Mucosa of descending colon (tissue), 3 donors: Measurements from ENCODE around the gene PDGFRB. TPM values are rescaled to one million over a fixed set of nuclear protein-coding genes. Genes with fewer than 3 reads are reported as not detected.

Experiments
- ATAC-seq: fragments of 200-7000 bp; cut with Tn5 transposase; one replicate; pipeline ENCODE4 v1.9.1; 2020; ENCODE audit warnings: mild to moderate bottlenecking, moderate library complexity
- DNase-seq, 3 donors: peaks; one replicate each; pipeline ENCODE4 v3.0.0-alpha.2; 2020
- H3K36me3 ChIP-seq: fragments of 200-600 bp; one replicate; pipeline ENCODE4 v1.8.0; 2021; ENCODE audit warnings: low read depth, mild to moderate bottlenecking
- H3K4me1 ChIP-seq: fragments of 200-600 bp; one replicate; pipeline ENCODE4 v1.8.0; 2021; ENCODE audit warnings: low read depth, mild to moderate bottlenecking
- H3K4me3 ChIP-seq: fragments of 200-600 bp; one replicate; pipeline ENCODE4 v1.8.0; 2021; ENCODE audit warnings: mild to moderate bottlenecking
- H3K9me3 ChIP-seq: fragments of 200-600 bp; one replicate; pipeline ENCODE4 v1.8.0; 2021; ENCODE audit warnings: mild to moderate bottlenecking
- intact Hi-C, 2 donors: fragments of 100-400 bp; cut with DNase I in 1 of 2; cut with micrococcal nuclease in 1 of 2; formaldehyde crosslinking; loops; one replicate each; pipeline versions ENCODE4 v1.11.0 to v1.11.1; 2022; cut with DNase I, micrococcal nuclease
- total RNA-seq, 3 donors: library from RNA; stranded (reverse); fragmentation: NEBNext Ultra II Directional in 2 of 3; extraction: Animal tissue kit (Norgen Biotek cat#: 25700) in 2 of 3; gene quantifications; one replicate each; pipeline versions ENCODE4 v1.2.1 to v1.2.4, GENCODE V29; 2021 to 2023
- TF ChIP-seq, protein P1 (sequence below): fragments of 200-600 bp; IDR thresholded peaks from one replicate; pipeline ENCODE4 v1.8.0; 2022; ENCODE audit warnings: antibody characterized with exemption, mild to moderate bottlenecking
- donor health status: DM: no; HTN: no; CAD: no; lungs with moderate emphysema.
- donor health status: DM: no; HTN: no; CAD: no.
- donor health status: DM: no; HTN: yes; CAD: no.

Gene PDGFRB
- total RNA-seq, 3 donors from 2014 or later, result 13.9 to 61.5 (median 27.1) TPM

DNA sequence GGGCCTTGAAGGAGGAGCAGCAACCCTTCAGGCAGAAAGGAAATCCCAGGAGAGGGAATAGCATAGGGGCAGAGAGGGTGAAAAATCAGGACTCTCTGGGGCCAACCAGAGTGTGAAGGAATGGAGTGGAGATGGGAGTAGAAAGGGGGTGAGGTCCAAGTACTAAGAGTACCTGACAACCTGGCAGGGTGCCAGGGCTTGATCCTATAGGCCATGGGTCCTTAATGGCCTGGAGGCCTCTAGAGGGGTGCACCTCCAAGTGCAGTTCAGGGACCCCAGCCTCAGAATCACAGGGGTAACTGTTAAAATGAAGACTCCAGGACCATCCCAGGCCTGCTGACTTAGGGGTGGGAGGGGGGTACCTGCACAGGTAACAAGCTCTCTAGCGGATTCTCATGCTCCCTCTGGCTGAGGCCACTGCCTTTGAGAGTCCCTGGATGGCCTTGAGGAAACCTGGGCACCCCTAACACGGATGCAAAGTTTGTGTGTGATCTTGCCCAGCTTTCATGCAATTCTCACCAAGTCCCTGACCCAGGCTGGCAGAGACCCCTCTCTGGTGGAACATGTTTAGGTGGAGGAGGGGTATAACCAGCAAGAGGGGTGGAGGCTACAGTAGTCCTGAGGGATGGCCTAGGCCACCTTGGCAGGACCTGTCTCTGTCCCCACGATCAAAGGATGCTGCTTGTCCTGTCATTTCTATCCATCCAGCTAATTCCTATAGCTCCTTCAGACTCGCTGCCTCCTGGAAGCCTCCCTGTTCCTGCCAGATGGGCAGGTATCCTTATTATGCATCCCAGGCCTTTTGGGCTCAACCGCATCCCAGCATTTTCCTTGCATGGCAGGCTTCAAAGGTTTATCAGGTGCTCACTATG, 51.7 kb downstream of the PDGFRB start:
- Histone ChIP-seq H3K36me3 (no peaks in the 10 kb centered on the region), H3K4me1 (peaks cover 13% of the 10 kb centered on the region), H3K4me3 (no peak overlapping the region), H3K9me3 (no peaks in the 10 kb centered on the region)
- DNase-seq, result no peak
- TF ChIP-seq, protein P1, sequence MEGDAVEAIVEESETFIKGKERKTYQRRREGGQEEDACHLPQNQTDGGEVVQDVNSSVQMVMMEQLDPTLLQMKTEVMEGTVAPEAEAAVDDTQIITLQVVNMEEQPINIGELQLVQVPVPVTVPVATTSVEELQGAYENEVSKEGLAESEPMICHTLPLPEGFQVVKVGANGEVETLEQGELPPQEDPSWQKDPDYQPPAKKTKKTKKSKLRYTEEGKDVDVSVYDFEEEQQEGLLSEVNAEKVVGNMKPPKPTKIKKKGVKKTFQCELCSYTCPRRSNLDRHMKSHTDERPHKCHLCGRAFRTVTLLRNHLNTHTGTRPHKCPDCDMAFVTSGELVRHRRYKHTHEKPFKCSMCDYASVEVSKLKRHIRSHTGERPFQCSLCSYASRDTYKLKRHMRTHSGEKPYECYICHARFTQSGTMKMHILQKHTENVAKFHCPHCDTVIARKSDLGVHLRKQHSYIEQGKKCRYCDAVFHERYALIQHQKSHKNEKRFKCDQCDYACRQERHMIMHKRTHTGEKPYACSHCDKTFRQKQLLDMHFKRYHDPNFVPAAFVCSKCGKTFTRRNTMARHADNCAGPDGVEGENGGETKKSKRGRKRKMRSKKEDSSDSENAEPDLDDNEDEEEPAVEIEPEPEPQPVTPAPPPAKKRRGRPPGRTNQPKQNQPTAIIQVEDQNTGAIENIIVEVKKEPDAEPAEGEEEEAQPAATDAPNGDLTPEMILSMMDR, result no peak
- ATAC-seq, result no peak
- intact Hi-C loops, result no loop called here

DNA sequence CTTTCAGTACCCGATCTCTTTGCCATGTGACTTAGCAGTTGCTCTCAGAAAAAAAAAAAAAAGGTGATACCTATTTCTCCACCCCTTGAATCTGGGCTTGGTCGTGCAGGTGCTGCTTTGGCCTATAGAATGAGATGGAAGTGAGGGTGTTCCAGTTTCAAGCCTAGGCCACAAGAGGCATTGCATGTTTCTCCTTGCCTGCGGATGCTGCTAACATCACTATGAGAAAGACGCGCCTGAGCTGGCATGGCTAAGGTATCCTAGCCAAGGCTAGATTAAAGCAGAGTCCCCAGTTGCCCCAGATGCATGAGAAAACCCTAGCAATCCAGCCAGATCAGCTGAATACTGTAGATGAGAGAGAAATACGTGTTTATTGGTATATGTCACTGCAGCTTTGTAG, 54.6 kb downstream of the PDGFRB start:
- peaks cover 2% of the 10 kb centered on the region for H3K4me1 ChIP-seq
- no peaks in the 10 kb centered on the region for H3K36me3 ChIP-seq
- no peaks in the 10 kb centered on the region for H3K9me3 ChIP-seq
- ATAC-seq (no peak), DNase-seq (no peak)
- intact Hi-C loops, result no loop called here
- H3K4me3 ChIP-seq, result no peak overlapping the region
- TF ChIP-seq, protein P1, result no peak

DNA sequence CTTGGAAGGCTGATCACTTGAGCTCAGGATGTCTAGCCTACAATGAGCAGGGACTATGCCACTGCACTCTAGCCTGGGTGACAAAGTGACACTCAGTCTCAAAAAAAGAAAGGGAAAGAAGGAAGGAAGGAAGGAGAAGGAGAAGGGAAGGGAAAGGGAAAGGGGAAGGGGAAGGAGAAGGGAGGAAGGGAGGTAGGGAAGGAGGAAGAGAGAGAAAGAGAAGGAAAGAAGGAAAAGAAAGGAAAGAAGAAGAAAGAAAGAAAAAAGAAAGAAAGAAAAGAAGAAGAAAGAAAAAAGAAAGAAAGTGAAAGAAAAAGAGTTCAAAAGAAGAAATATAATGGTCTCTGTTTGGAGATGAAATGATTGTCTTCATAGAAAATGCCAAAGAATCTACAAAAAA, 58.5 kb downstream of the PDGFRB start:
- intact Hi-C loops, result no loop called here
- ATAC-seq, result no peak
- Histone ChIP-seq H3K9me3 (no peaks in the 10 kb centered on the region), H3K4me3 (no peak overlapping the region), H3K4me1 (peaks cover under 1% of the 10 kb centered on the region), H3K36me3 (no peaks in the 10 kb centered on the region)
- TF ChIP-seq, protein P1, result no peak
- DNase-seq, result no peak

DNA sequence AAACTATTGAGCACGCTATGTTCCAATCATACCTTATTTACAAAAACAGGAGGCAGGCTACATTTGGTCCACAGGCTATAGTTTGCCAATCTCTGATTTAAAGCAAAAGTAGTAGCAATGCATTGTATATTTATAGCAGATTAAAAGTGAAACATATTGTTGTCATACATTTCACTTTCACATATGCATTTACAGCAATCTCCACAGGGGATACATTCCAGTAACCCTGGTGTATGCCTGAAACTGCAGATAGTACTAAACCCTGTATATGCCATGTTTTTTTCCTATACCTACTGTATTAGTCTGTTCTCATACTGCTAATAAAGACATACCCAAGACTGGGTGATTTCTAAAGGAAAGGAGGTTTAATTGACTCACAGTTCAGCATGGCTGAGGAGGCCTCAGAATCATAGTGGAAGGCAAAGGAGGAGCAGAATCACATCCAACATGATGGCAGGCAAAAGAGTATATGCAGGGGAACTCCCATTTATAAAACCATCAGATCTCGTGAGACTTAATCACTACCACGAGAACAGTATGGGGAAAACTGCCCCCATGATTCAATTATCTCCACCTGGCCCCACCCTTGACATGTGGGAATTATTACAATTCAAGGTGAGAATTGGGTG, 63.4 kb downstream of the PDGFRB start:
- Histone ChIP-seq H3K4me3 (no peak overlapping the region), H3K4me1 (peaks cover 5% of the 10 kb centered on the region), H3K36me3 (no peaks in the 10 kb centered on the region), H3K9me3 (no peaks in the 10 kb centered on the region)
- TF ChIP-seq, protein P1, result no peak
- intact Hi-C loops, result no loop called here
- no peak for ATAC-seq
- no peak for DNase-seq

DNA sequence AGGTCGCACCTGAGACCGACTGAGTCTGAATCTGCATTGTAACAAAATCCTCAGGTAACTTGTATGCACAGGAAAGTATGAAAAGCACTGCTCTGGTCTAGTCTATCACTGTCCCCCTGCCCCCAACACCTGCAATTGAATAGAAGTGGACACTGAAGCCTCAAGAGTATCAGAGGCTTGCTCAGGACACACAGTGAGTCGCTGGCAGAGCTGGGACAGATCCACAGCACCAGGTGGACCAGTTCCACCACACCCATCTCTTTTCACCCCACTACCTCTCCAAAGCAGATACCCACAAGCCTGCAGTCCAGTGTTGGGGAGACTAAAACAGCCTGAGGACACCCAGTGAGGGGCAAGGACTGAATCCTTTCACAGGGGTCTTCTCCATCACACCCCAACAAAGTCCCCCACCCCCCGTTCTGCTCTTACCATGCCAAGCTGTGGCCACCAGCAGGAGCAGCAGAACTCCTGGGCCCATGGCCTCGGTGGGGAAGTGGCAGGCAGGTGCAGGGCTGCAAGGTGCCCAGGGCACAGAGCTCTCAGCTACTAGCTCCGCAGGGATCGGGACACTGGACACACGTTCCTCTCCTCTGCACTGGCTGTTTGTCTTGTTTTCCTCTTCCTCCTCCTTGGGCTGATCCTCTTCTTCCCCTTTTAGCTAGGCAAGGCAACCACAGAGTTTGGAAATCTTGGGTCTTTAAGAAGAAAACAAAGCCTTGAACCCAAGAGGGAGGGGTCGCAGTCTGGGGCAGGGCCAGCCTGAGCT, 69.5 kb downstream of the PDGFRB start, which contains the start of gene CSF1R:
CSF1R (minus strand) TSS at position 605 of the 766 bp plus-strand sequence; CDS start at position 478, 127 bp downstream.
- ATAC-seq (no peak), DNase-seq (no peak)
- Histone ChIP-seq H3K4me1 (no peaks in the 10 kb centered on the region), H3K9me3 (no peaks in the 10 kb centered on the region), H3K36me3 (no peaks in the 10 kb centered on the region), H3K4me3 (no peak within 1 kb of the TSS)
- TF ChIP-seq, protein P1, result no peak
- intact Hi-C loops, result no loop called here
